Liver (tissue), 3 donors: ENCODE data around the gene RBP4.

Experiments
- RAD21 ChIP-seq, 2 donors: IDR thresholded peaks; 2 replicates each; pipeline ENCODE4 v1.6.1; 2016; ENCODE audit warnings: antibody characterized with exemption in 2 of 2, mild to moderate bottlenecking in 2 of 2
- TAF1 ChIP-seq: conservative IDR thresholded peaks from 2 replicates; pipeline ENCODE4 v1.6.1; 2016; ENCODE audit warnings: antibody characterized with exemption, mild to moderate bottlenecking
- TF ChIP-seq, protein P1 (sequence below): fragments of 150-350 bp; IDR thresholded peaks from 2 replicates; pipeline ENCODE4 v1.5.1; 2017; ENCODE audit warnings: improper control_type of control experiment, low read depth, low read length; ENCODE audit not compliant: missing input control
- donor health status: healthy.
- donor health status: healthy.

DNA sequence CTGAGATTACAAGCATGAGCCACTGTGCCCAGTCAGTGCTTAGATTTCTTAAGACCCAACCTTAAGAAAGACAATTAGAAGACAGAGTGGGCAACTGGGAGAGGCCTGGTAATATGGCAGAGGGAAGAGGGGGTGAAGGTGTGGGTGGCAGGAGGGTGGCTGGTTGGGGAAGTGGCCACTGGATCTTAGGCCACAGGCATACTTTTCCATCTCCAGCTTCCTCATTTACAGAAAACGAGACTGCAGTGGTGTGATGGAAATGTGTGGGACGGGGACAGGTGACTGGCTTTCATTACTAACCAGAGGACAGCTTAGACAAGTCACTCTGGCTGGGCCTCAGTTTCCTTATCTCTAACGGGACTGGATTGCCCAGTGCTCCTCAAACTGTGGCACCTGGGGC is 35.6 kb downstream of the RBP4 start:
- no peak for TF ChIP-seq TAF1
- no peak for TF ChIP-seq RAD21 (IDR thresholded peaks at IDR 0.05)
- TF ChIP-seq, protein P1, sequence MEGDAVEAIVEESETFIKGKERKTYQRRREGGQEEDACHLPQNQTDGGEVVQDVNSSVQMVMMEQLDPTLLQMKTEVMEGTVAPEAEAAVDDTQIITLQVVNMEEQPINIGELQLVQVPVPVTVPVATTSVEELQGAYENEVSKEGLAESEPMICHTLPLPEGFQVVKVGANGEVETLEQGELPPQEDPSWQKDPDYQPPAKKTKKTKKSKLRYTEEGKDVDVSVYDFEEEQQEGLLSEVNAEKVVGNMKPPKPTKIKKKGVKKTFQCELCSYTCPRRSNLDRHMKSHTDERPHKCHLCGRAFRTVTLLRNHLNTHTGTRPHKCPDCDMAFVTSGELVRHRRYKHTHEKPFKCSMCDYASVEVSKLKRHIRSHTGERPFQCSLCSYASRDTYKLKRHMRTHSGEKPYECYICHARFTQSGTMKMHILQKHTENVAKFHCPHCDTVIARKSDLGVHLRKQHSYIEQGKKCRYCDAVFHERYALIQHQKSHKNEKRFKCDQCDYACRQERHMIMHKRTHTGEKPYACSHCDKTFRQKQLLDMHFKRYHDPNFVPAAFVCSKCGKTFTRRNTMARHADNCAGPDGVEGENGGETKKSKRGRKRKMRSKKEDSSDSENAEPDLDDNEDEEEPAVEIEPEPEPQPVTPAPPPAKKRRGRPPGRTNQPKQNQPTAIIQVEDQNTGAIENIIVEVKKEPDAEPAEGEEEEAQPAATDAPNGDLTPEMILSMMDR = no peak
